Ramos (cell line): Measurements from ENCODE around the gene GRAMD2B.
"Not testable (repeated sequence)": the region's sequence is repeated elsewhere in the genome, so short reads cannot be mapped to it uniquely, and the experiment has no call there.

Experiments
- in situ Hi-C: fragments of 300-500 bp; cut with MboI; formaldehyde crosslinking; loops from one replicate; pipeline ENCODE4 v1.14.3; 2022; ENCODE audit warnings: low sequenced_read_pairs; ENCODE audit not compliant: unreplicated experiment

Gene GRAMD2B

GRCh38 chr5:126446498-126447224, 23.5 kb downstream of the GRAMD2B start:
- in situ Hi-C loops: no loop called here

GRCh38 chr5:126448720-126449119, 25.5 kb downstream of the GRAMD2B start:
- in situ Hi-C loops: no loop called here

- in situ Hi-C loops: no loop called here
These were observed 26.6 kb downstream of the GRAMD2B start for GRCh38 chr5:126449751-126450271.

GRCh38 chr5:126450346-126450745, 27.1 kb downstream of the GRAMD2B start:
- in situ Hi-C loops: no loop called here

GRCh38 chr5:126450907-126451306, 27.7 kb downstream of the GRAMD2B start:
- in situ Hi-C loops: no loop called here

- in situ Hi-C loops: no loop called here
These were observed 29.3 kb downstream of the GRAMD2B start for GRCh38 chr5:126452477-126452876.

- in situ Hi-C loops: no loop called here
These were observed 30.9 kb downstream of the GRAMD2B start for GRCh38 chr5:126454081-126454480.

- in situ Hi-C loops: no loop called here
These were observed 31.3 kb downstream of the GRAMD2B start for GRCh38 chr5:126454535-126454934.

- in situ Hi-C loops: no loop called here
These were observed 32.1 kb downstream of the GRAMD2B start for GRCh38 chr5:126455264-126455663.

- in situ Hi-C loops: no loop called here
These were observed 32.5 kb downstream of the GRAMD2B start for GRCh38 chr5:126455728-126456127.

GRCh38 chr5:126456217-126456820, 33.1 kb downstream of the GRAMD2B start:
- in situ Hi-C loops: no loop called here

- in situ Hi-C loops: no loop called here
These were observed 37.2 kb downstream of the GRAMD2B start for GRCh38 chr5:126460459-126460858.

- in situ Hi-C loops: no loop called here
These were observed 37.8 kb downstream of the GRAMD2B start for GRCh38 chr5:126460977-126461376.

GRCh38 chr5:126461838-126462237, 38.6 kb downstream of the GRAMD2B start:
- in situ Hi-C loops: no loop called here

- in situ Hi-C loops: no loop called here
These were observed 39.2 kb downstream of the GRAMD2B start for GRCh38 chr5:126462239-126463014.

- in situ Hi-C loops: no loop called here
These were observed 40.8 kb downstream of the GRAMD2B start for GRCh38 chr5:126464016-126464415.

- in situ Hi-C loops: no loop called here
These were observed 41.8 kb downstream of the GRAMD2B start for GRCh38 chr5:126464959-126465358.

- in situ Hi-C loops: no loop called here
These were observed 44.9 kb downstream of the GRAMD2B start for GRCh38 chr5:126468091-126468490.

GRCh38 chr5:126469536-126470316, 46.5 kb downstream of the GRAMD2B start:
- in situ Hi-C loops: no loop called here

- in situ Hi-C loops: not testable (repeated sequence)
These were observed 47.3 kb downstream of the GRAMD2B start for GRCh38 chr5:126470529-126470928.
